ENCODE measurements around the gene STRA8.

STRA8 gene

DNA sequence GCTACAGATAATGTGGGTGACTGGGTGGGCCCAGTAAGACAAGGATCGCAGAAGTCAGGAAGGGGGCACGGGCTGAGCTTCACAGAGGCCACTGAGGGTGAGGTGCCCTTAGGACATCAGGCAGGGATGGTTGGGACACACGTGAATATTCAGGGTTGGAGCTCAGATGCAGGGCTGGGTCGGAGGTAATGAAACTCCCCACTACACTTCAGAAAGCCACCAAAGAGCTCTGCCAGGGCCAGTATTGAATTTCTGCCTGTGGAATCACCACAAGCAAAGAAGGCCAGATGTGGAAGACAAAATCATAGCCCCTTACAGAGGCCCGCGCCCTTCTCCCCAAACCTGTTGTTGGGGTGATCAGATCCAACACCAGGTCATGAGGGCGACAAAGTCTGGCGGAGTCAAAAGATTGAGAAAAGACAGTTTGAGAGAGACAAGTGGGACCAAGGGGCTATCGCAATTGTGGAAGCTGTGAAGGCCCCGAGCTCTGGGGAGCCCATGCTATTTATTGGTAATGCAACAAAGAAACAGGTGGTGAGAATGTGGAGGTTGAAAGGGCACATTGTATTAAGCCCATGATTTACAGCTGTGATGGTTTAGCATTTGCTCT is 42.4 kb downstream of the STRA8 start:
- no peaks in the 10 kb centered on the region for H3K36me3 ChIP-seq (ENCODE audit: control insufficient read depth, insufficient read depth, low read length)
- no peak overlapping the region for H3K27ac ChIP-seq (ENCODE audit: insufficient read depth, low read length, poor library complexity, severe bottlenecking)
- no peaks in the 10 kb centered on the region for H3K9me3 ChIP-seq (ENCODE audit: control insufficient read depth, low read length)
- H3K4me3 ChIP-seq (ENCODE audit: insufficient read depth, low read depth, low read length, poor library complexity, severe bottlenecking): no peak overlapping the region
- H3K4me1 ChIP-seq (ENCODE audit: control insufficient read depth, insufficient read depth, low read length, poor library complexity, severe bottlenecking): no peaks in the 10 kb centered on the region
- DNase-seq: no peak
- no peaks in the 10 kb centered on the region for H3K27me3 ChIP-seq (replicated peaks; ENCODE audit: control insufficient read depth, insufficient read depth, low read length, poor library complexity, severe bottlenecking)

DNA sequence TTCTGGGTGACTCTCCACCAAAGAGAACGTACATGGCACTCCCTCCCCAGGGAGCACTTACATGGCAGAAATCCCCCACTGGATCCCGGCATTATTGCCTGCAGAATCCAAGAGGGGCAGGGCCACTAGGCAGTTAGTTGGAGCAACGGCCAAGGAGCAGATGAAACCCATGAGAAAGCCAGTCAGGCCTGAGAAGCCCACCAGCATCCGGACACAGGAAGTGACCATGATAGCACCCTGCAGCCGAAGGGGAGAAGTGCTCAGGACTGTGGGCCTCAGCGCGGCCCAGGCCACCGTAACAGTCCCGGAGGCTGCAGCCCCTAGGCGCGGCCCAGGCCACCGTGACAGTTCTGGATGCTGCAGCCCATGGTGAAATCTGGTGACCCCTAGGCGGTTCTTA is 43.5 kb downstream of the STRA8 start:
- Histone ChIP-seq H3K9me3 (ENCODE audit: control insufficient read depth, low read length) (no peaks in the 10 kb centered on the region), H3K27ac (ENCODE audit: insufficient read depth, low read length, poor library complexity, severe bottlenecking) (no peak overlapping the region), H3K4me3 (ENCODE audit: insufficient read depth, low read depth, low read length, poor library complexity, severe bottlenecking) (no peak overlapping the region), H3K4me1 (ENCODE audit: control insufficient read depth, insufficient read depth, low read length, poor library complexity, severe bottlenecking) (no peaks in the 10 kb centered on the region), H3K36me3 (ENCODE audit: control insufficient read depth, insufficient read depth, low read length) (no peaks in the 10 kb centered on the region), H3K27me3 (replicated peaks; ENCODE audit: control insufficient read depth, insufficient read depth, low read length, poor library complexity, severe bottlenecking) (no peaks in the 10 kb centered on the region)
- no peak for DNase-seq

DNA sequence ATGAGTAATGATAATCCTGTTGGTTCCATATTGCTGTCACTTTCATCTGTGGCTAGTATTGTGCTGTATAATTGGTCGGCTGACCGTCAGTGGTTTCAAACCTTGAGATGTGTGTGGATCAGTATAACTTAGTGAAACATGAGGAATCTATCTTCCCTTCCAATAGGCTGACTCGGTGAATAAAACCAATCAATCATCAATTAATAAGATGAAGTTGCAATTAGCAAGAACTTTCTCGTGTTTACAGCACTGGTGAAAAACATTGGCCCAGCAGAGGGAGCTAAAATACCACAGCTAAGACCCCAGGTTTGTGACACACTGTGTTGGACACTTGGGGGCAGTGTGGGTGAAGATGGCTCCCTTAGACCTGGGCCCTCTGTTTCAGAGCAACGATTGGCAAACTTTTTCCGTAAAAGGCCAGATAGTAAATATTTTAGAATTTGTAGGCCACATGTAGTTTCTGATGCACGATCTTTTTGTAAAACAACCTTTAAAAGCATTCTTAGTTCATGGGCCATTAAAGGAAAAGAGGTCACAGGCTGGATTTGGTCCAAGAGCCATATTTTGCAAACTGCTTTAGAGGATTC is 47.8 kb downstream of the STRA8 start:
- Histone ChIP-seq H3K27me3 (replicated peaks; ENCODE audit: control insufficient read depth, insufficient read depth, low read length, poor library complexity, severe bottlenecking) (no peaks in the 10 kb centered on the region), H3K9me3 (ENCODE audit: control insufficient read depth, low read length) (no peaks in the 10 kb centered on the region), H3K4me1 (ENCODE audit: control insufficient read depth, insufficient read depth, low read length, poor library complexity, severe bottlenecking) (peaks cover 9% of the 10 kb centered on the region), H3K27ac (ENCODE audit: insufficient read depth, low read length, poor library complexity, severe bottlenecking) (no peak overlapping the region), H3K4me3 (ENCODE audit: insufficient read depth, low read depth, low read length, poor library complexity, severe bottlenecking) (no peak overlapping the region), H3K36me3 (ENCODE audit: control insufficient read depth, insufficient read depth, low read length) (no peaks in the 10 kb centered on the region)
- DNase-seq: peak; percentile 51 to 70 (median 55)

GRCh38 chr7:135282561-135283254 is 49.1 kb downstream of the STRA8 start:
- H3K27me3 ChIP-seq (replicated peaks; ENCODE audit: control insufficient read depth, insufficient read depth, low read length, poor library complexity, severe bottlenecking): no peaks in the 10 kb centered on the region
- peak in 1 of 3 donors; percentile 9 for DNase-seq
- no peaks in the 10 kb centered on the region for H3K9me3 ChIP-seq (ENCODE audit: control insufficient read depth, low read length)
- no peak overlapping the region for H3K4me3 ChIP-seq (ENCODE audit: insufficient read depth, low read depth, low read length, poor library complexity, severe bottlenecking)
- no peaks in the 10 kb centered on the region for H3K36me3 ChIP-seq (ENCODE audit: control insufficient read depth, insufficient read depth, low read length)
- no peak overlapping the region for H3K27ac ChIP-seq (ENCODE audit: insufficient read depth, low read length, poor library complexity, severe bottlenecking)
- peaks cover 9% of the 10 kb centered on the region for H3K4me1 ChIP-seq (ENCODE audit: control insufficient read depth, insufficient read depth, low read length, poor library complexity, severe bottlenecking)

DNA sequence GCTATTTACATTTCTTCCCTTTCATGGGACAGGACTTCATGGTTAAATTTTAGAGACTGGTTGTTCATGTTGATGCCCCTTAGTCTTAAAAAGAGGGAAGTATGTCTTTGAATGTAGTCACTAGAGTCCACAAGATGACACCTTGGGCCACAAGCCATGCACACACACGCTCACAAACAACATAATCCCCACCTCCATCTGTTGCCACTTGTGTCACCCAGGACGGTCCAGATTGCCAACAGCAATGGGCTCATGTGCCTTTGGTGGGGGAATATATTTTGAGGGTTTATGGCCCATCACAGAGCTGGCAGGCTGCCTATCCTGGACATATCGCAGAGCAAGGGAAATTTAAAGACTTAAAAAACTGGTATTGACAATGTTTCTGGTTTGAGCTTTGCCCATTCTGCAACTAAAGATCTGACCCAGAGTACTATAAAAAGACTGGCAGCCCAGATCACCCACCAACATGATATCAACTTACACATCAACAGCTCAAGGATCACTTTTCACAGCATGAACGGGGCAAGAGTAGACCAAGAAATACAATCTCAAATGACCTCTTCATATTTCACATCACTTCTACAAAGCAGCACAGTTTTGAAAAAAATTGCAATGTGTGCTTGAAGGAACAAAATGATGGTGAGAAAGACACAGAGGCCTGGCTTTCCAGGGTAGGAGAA is 50.5 kb downstream of the STRA8 start:
- Histone ChIP-seq H3K9me3 (ENCODE audit: control insufficient read depth, low read length) (no peaks in the 10 kb centered on the region), H3K36me3 (ENCODE audit: control insufficient read depth, insufficient read depth, low read length) (no peaks in the 10 kb centered on the region), H3K27me3 (replicated peaks; ENCODE audit: control insufficient read depth, insufficient read depth, low read length, poor library complexity, severe bottlenecking) (no peaks in the 10 kb centered on the region), H3K4me3 (ENCODE audit: insufficient read depth, low read depth, low read length, poor library complexity, severe bottlenecking) (no peak overlapping the region), H3K4me1 (ENCODE audit: control insufficient read depth, insufficient read depth, low read length, poor library complexity, severe bottlenecking) (peaks cover 9% of the 10 kb centered on the region), H3K27ac (ENCODE audit: insufficient read depth, low read length, poor library complexity, severe bottlenecking) (no peak overlapping the region)
- no peak for DNase-seq

GRCh38 chr7:135285547-135286233 is 52.1 kb downstream of the STRA8 start:
- Histone ChIP-seq H3K4me1 (ENCODE audit: control insufficient read depth, insufficient read depth, low read length, poor library complexity, severe bottlenecking) (peaks cover 9% of the 10 kb centered on the region), H3K9me3 (ENCODE audit: control insufficient read depth, low read length) (no peaks in the 10 kb centered on the region), H3K27me3 (replicated peaks; ENCODE audit: control insufficient read depth, insufficient read depth, low read length, poor library complexity, severe bottlenecking) (no peaks in the 10 kb centered on the region), H3K27ac (ENCODE audit: insufficient read depth, low read length, poor library complexity, severe bottlenecking) (no peak overlapping the region), H3K36me3 (ENCODE audit: control insufficient read depth, insufficient read depth, low read length) (no peaks in the 10 kb centered on the region), H3K4me3 (ENCODE audit: insufficient read depth, low read depth, low read length, poor library complexity, severe bottlenecking) (no peak overlapping the region)
- no peak for DNase-seq

DNA sequence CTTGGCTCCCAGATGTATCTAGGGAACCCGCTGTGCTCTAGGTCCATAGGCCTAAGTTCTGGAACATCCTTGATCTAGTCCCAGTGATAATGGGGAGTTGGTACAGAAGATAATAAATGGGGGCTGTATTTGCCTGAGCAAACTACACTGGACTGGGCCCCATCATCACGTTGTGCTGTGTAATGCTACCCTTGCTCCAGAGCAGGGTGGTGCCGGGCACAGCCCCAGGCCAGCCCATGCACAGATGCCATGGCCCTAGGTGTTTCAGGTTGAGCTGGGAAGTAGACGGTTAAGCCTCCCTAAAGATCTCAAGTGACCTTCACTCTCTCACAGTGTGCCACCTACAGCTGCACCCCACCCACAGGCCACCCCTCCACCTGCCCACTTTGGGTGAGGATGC is 53.2 kb downstream of the STRA8 start:
- no peaks in the 10 kb centered on the region for H3K36me3 ChIP-seq (ENCODE audit: control insufficient read depth, insufficient read depth, low read length)
- H3K27ac ChIP-seq (ENCODE audit: insufficient read depth, low read length, poor library complexity, severe bottlenecking): no peak overlapping the region
- no peaks in the 10 kb centered on the region for H3K9me3 ChIP-seq (ENCODE audit: control insufficient read depth, low read length)
- H3K4me3 ChIP-seq (ENCODE audit: insufficient read depth, low read depth, low read length, poor library complexity, severe bottlenecking): no peak overlapping the region
- H3K27me3 ChIP-seq (replicated peaks; ENCODE audit: control insufficient read depth, insufficient read depth, low read length, poor library complexity, severe bottlenecking): no peaks in the 10 kb centered on the region
- no peak for DNase-seq
- H3K4me1 ChIP-seq (ENCODE audit: control insufficient read depth, insufficient read depth, low read length, poor library complexity, severe bottlenecking): peaks cover 9% of the 10 kb centered on the region

GRCh38 chr7:135290594-135290993 is 57.0 kb downstream of the STRA8 start:
- H3K27me3 ChIP-seq (replicated peaks; ENCODE audit: control insufficient read depth, insufficient read depth, low read length, poor library complexity, severe bottlenecking): no peaks in the 10 kb centered on the region
- H3K27ac ChIP-seq (ENCODE audit: insufficient read depth, low read length, poor library complexity, severe bottlenecking): no peak overlapping the region
- H3K36me3 ChIP-seq (ENCODE audit: control insufficient read depth, insufficient read depth, low read length): no peaks in the 10 kb centered on the region
- H3K4me3 ChIP-seq (ENCODE audit: insufficient read depth, low read depth, low read length, poor library complexity, severe bottlenecking): no peak overlapping the region
- H3K4me1 ChIP-seq (ENCODE audit: control insufficient read depth, insufficient read depth, low read length, poor library complexity, severe bottlenecking): no peaks in the 10 kb centered on the region
- DNase-seq: no peak
- H3K9me3 ChIP-seq (ENCODE audit: control insufficient read depth, low read length): no peaks in the 10 kb centered on the region

GRCh38 chr7:135291809-135292253 is 58.2 kb downstream of the STRA8 start:
- Histone ChIP-seq H3K4me1 (ENCODE audit: control insufficient read depth, insufficient read depth, low read length, poor library complexity, severe bottlenecking) (no peaks in the 10 kb centered on the region), H3K4me3 (ENCODE audit: insufficient read depth, low read depth, low read length, poor library complexity, severe bottlenecking) (no peak overlapping the region), H3K27me3 (replicated peaks; ENCODE audit: control insufficient read depth, insufficient read depth, low read length, poor library complexity, severe bottlenecking) (no peaks in the 10 kb centered on the region), H3K9me3 (ENCODE audit: control insufficient read depth, low read length) (no peaks in the 10 kb centered on the region), H3K27ac (ENCODE audit: insufficient read depth, low read length, poor library complexity, severe bottlenecking) (no peak overlapping the region), H3K36me3 (ENCODE audit: control insufficient read depth, insufficient read depth, low read length) (no peaks in the 10 kb centered on the region)
- DNase-seq: no peak
